Inflammatory macrophage treated with lipopolysaccharide for 4 hours (primary cell): ENCODE measurements around the gene SLC51B.
"Not testable (repeated sequence)": the region's sequence is repeated elsewhere in the genome, so short reads cannot be mapped to it uniquely, and the experiment has no call there.

Source experiments
- DNase-seq: peaks from one replicate; pipeline ENCODE4 v3.0.0-alpha.2; 2020

SLC51B gene

DNA sequence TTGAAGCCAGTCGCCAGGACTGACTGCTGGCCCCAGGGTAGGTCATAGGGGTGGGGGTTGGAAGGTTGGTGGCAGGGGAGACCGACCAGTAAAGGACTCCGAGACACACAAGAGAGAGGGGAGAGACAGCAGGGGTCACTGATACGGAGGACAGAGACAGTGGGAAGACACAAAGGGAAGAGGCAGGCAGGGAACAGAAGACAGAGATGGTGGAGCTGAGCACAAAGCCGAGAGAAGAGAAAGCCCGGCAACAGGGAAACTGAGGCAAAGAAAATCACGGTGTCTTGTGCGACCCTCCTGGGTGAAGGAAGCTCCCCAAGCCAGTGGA is 22.1 kb downstream of the SLC51B start:
- no peak for DNase-seq

DNA sequence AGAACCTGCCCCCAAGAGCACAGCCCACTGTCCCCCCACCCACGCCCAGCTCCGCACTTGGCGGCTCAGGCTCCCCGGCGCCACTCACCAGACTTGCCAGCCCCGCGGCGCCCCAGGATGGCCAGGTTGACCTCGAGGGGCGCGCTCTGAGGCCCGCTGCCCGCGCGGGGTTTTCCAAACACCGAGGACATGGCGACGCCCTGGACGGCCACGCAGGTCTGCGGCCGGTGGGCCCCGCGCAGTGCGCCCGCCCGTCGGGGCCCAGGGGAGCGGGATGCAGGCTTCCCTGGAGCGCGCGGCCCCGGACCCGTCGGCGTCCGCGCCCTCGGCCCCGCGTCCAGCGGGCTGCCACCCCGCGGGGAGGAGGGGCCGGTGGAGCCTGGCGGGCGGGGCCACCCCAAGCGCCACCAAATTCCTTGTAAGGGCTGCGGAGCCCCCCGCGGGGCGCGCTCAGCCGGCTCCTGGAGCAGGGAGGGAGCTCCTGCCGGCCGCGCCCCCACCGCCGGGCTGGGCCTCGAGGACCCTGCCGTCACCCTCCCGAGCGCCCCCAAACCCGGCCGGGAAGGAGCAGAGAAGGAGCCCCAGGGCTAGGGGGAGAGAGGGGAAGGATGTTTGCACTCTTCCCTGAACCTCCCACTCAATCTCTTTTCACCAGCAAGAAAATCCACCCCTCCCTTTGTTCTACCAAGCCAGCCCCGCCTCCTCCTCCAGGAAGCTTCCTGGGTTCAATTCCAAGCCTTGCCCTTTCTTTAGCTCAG is 22.6 kb downstream of the SLC51B start, which contains the start of gene RASL12:
TSS of gene RASL12 (minus strand) at position 347 of the 758 bp plus-strand sequence. CDS start at position 191, 156 bp downstream.
- DNase-seq: no peak

- no peak for DNase-seq
Observed at GRCh38 chr15:65068403-65068788, 23.2 kb downstream of the SLC51B start.

- peak; percentile 12 for DNase-seq
Observed at GRCh38 chr15:65069179-65069578, 24.0 kb downstream of the SLC51B start.

DNA sequence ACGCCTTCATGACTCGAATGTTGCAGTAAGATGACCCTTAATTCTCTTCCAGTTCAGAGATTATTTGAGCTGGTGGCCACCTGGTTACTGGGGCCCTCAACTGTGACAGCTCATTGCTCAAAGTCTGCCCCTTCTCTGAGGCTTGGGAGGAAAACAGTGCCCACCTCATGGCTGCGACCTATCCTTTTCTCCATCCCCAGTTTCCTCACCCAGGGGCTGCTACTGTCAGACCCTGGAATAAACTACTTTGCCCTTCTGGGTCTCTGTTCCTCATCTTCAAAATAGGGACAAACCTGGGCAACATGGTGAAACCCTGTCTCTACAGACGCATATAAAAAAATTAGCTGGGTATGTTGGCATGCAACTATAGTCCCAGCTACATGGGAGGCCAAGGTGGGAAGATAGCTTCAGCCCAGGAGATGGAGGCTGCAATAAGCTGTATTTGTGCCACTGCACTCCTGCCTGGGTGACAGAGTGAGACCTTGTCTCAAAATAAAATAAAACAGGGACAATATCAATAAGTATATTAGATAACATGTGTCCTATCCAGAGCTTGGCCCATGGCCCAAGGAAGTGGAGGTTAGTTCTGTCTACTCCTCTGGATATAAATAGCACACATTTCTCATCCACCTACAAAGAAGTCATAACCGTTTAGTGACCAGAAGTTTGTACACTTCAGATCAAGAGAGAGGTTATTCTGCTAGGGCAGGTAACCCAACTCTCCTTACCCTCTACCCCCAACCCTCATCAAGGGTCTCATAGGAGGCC is 24.8 kb downstream of the SLC51B start:
- no peak for DNase-seq

DNA sequence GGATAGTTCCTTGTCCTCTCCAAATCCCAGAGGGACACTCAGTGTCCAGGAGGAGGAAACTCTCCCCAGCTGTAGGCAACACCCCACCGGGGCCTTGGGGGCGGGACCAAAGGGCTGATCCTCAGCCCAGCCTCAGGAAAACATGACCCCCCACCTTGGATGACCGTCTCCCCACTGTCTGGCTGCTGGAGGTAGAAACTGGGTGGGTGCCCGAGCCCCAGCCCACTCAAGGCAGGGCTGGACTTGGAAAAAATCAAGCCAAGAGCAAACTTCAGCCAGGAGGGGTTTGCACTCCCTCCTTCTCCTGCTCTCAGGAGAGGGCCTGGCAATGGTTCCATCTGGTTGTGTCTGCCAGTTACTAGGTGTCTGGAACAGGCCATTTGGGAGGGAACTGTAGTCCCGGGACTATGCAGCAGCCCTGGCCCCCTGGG is 26.2 kb downstream of the SLC51B start:
- no peak for DNase-seq

DNA sequence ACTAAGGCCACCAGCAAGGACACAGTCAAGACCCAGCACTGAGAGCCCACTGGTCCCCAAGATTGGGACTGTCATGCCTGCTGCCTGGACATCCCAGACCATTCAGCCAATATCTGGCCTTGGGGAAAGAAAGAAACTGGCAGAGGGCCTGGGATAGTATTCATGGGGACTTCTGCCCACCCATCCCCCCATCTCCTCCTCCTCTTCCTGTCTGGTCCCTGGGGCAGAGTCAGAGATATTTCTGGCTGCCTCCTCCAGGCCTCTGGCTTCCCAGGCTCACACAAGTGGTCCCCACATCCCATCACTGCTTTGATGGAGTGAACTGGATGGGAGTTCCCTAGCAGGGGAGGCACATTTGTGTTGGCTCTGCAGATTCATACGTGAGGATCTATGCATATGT is 26.8 kb downstream of the SLC51B start:
- DNase-seq: no peak

- no peak for DNase-seq
Observed at GRCh38 chr15:65072617-65073016, 27.4 kb downstream of the SLC51B start.

DNA sequence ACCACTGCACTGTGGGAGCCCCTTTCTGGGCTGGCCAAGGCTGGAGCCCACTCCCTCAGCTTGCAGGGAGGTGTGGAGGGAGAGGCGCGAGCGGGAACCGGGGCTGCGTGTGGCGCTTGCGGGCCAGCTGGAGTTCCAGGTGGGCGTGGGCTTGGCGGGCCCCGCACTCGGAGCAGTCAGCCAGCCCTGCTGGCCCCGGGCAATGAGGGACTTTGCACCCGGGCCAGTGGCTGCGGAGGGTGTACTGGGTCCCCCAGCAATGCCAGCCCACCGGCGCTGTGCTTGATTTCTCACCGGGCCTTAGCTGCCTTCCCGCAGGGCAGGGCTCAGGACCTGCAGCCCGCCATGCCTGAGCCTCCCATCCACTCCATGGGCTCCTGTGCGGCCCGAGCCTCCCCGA is 29.8 kb downstream of the SLC51B start:
- not testable (repeated sequence) for DNase-seq

- DNase-seq: not testable (repeated sequence)
Observed at GRCh38 chr15:65075607-65076395, 30.6 kb downstream of the SLC51B start.

- DNase-seq: no peak
Observed at GRCh38 chr15:65076486-65077290, 31.5 kb downstream of the SLC51B start, which contains the start of gene KBTBD13. Gene KBTBD13, plus strand, starts transcription at chr15:65076746. Its CDS starts 70 bp downstream, at chr15:65076816.

DNA sequence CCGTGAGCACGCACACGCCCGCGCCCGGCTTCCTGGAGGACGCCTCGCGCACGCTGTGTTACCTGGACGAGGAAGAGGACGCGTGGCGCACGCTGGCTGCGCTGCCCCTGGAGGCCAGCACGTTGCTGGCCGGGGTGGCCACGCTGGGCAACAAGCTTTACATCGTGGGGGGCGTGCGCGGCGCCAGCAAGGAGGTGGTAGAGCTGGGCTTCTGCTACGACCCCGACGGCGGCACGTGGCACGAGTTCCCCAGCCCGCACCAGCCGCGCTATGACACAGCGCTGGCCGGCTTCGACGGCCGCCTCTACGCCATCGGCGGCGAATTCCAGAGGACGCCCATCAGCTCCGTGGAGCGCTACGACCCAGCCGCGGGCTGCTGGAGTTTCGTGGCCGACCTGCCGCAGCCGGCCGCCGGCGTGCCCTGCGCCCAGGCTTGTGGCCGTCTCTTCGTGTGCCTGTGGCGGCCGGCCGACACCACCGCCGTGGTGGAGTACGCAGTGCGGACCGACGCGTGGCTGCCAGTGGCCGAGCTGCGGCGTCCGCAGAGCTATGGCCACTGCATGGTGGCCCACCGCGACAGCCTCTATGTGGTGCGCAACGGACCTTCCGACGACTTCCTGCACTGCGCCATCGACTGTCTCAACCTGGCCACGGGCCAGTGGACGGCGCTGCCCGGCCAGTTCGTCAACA is 32.2 kb downstream of the SLC51B start:
- no peak for DNase-seq

DNA sequence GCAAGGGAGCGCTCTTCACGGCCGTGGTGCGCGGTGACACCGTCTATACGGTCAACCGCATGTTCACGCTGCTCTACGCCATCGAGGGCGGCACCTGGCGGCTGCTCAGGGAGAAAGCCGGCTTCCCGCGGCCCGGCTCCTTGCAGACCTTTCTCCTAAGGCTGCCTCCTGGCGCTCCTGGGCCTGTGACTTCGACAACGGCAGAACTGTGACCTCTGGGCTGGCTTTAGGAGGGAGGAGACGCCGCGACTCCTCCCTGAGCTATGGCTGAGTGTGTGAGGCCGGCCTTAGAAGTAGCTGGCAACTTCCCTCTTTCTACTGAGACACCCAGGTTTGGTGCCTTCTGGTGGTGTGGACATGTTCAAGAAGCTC is 32.8 kb downstream of the SLC51B start:
- peak; percentile 32 for DNase-seq

DNA sequence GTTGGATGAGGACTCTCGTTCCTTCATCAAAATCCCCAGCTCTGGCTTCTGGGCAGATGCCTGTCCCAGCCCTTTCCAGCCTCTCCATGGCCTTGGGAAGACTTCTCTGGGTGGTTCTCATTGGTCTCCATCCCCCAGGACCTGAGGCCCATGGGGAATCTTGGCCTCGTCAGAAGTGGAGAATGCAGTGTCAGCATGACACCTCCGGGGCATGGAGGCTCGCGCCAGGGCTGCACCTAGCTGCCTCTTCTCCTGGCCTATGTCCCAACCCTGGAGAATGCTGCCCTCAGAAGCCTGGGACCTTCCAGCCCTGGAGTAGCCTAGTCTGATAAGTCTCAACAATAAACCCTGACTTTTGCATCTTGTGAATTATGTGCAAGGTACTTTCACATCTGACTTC is 34.4 kb downstream of the SLC51B start:
- DNase-seq: no peak

DNA sequence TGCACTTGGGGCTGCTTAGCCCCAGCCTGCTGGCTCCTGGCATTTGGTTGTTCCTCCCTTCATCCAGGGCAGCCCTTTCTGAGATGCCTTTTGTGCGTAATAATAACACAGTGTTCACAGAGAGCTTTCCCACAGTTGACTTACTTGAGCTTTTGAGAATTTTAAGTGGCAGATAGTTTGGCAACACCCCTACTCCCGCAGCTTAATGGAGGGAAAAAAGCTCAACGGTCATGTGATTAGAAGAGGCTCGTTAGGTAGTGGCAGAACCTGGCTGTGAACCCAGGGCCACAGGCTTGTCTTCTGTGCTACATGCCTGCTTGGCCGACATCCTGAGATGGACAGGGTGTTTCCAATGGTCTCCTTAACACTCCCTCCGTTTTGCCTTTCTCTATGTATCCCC is 36.1 kb downstream of the SLC51B start:
- no peak for DNase-seq

DNA sequence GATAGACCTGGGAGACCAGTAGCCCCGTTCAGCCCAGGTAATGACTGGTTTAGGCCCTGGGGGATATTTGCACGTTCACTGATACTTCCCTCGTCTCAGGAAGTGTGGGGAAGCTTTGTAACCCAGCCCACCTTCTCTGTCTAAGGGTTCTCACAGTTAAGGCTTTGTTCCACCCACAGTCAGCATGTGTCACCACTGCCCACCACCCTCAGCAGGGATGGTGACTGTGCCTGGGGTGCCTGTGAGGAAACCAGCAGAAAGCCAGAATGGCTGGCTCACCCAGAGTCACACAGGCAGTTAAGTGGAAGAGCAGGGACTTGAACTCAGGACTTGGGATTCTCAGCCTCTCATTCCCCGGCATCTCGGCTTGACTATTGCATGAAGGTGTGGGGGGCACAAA is 36.6 kb downstream of the SLC51B start:
- peak; percentile 50 for DNase-seq

- peak; percentile 30 for DNase-seq
Observed at GRCh38 chr15:65082303-65082953, 37.2 kb downstream of the SLC51B start.

DNA sequence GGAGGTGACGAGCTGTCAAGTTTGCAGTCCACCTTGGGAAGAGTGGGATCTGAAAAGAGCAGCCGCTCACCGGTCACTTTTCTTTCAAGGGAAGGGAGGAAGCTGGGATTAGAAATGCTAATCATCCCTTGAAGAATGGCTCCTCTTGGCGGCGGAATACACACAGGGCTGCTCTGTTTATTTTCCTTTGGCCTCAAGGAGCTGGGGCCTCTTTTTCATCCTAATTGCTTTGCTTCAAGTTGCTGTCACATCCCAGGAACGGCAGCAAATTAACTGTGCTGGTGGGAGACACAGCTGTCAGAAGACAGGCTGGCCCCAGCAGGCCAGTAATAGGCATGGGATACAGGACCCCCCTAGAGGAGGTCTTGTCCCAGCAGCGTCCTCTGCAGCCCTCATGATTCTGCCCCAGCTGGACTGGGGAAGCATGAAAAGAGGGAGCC is 38.1 kb downstream of the SLC51B start:
- DNase-seq: no peak

DNA sequence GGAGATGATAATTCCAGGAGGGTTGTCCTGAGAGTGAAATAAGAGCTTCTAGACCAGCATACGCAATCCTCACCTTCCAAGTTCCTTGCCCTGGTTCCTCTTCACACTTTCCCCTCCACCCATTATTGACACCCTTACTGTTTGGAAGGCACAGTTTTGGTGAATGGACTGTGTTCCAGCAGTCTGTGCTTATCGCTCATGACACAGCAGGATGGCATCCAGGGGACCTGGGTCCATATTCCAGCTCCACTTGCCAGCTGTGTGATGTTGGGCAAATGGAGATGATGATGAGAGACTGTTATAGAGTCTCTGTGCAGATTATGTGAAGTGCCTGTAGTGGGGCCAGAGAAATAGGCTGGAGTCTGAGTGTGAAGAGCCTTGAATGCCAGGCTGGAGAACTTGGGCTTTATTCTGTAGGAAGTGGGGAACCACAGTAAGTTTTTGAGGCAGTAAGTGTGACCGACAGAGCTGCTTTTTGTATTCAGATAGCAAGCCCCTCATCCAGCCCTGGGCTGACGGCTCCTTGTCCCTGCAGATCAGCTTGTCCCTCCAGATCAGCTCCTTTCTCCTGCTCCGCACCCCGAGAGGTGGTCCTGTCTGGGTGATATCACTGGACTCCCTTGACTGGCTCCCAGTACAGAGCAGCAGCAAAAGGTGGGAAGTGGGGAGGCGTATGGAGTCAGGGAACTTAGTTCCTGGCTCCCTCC is 39.5 kb downstream of the SLC51B start:
- DNase-seq: no peak

- no peak for DNase-seq
Observed at GRCh38 chr15:65085207-65085753, 40.1 kb downstream of the SLC51B start.
